Mesenchymal stem cell (in vitro differentiated cells and primary cell): ENCODE data around the gene FAM156A.
"Not testable (repeated sequence)": the region's sequence is repeated elsewhere in the genome, so short reads cannot be mapped to it uniquely, and the experiment has no call there.

Experiments
- DNase-seq: peaks from one replicate; pipeline ENCODE4 v3.0.0-alpha.2; 2013
- H2AFZ ChIP-seq: one replicate; pipeline ENCODE4 v1.6.1; 2013; ENCODE audit warnings: low read depth, mild to moderate bottlenecking, control low read depth, inconsistent platforms, low read length, moderate library complexity
- H2AK5ac ChIP-seq: 2 replicates; pipeline ENCODE4 v1.6.1; 2013; ENCODE audit warnings: low read length, moderate library complexity, mild to moderate bottlenecking, inconsistent platforms; ENCODE audit not compliant: severe bottlenecking
- H2BK120ac ChIP-seq: one replicate; pipeline ENCODE4 v1.6.1; 2013; ENCODE audit warnings: low read depth, mild to moderate bottlenecking, inconsistent platforms, low read length, moderate library complexity
- H2BK12ac ChIP-seq, 2 experiments: one replicate each; pipeline ENCODE4 v1.6.1; 2013; ENCODE audit warnings: inconsistent platforms in 2 of 2, low read length in 2 of 2, mild to moderate bottlenecking in 2 of 2, moderate library complexity in 2 of 2, control low read depth in 1 of 2
- H2BK15ac ChIP-seq: one replicate; pipeline ENCODE4 v1.6.1; 2013; ENCODE audit warnings: mild to moderate bottlenecking, low read depth, inconsistent platforms; ENCODE audit not compliant: poor library complexity, severe bottlenecking
- H2BK5ac ChIP-seq: 2 replicates; pipeline ENCODE4 v1.6.1; 2013; ENCODE audit warnings: low read depth, mild to moderate bottlenecking, low read length, control low read depth, inconsistent platforms; ENCODE audit not compliant: poor library complexity, severe bottlenecking
- H3K14ac ChIP-seq, 2 experiments: one replicate each; pipeline ENCODE4 v1.6.1; 2013; ENCODE audit warnings: inconsistent platforms in 2 of 2, low read length in 2 of 2, control low read depth in 1 of 2, mild to moderate bottlenecking in 1 of 2, moderate library complexity in 1 of 2
- H3K18ac ChIP-seq, 2 experiments: one replicate each; pipeline ENCODE4 v1.6.1; 2013; ENCODE audit warnings: inconsistent platforms in 2 of 2, low read length in 2 of 2, control low read depth in 1 of 2, low read depth in 1 of 2, mild to moderate bottlenecking in 1 of 2
- H3K23ac ChIP-seq, 2 experiments: one replicate each; pipeline ENCODE4 v1.6.1; 2013; ENCODE audit warnings: inconsistent platforms in 2 of 2, low read length in 2 of 2, mild to moderate bottlenecking in 2 of 2, moderate library complexity in 2 of 2, control low read depth in 1 of 2
- H3K27ac ChIP-seq: 2 replicates; pipeline ENCODE4 v1.5.1; 2013; ENCODE audit warnings: mild to moderate bottlenecking, moderate library complexity, low read length, control low read depth, inconsistent platforms; ENCODE audit not compliant: poor library complexity, severe bottlenecking
- H3K27me3 ChIP-seq, 2 experiments: 2 replicates each; pipeline versions ENCODE4 v1.6.1 to v1.7.0; 2013; ENCODE audit warnings: low read length in 2 of 2, mild to moderate bottlenecking in 2 of 2, moderate library complexity in 2 of 2, control low read depth in 1 of 2, inconsistent platforms in 1 of 2; ENCODE audit not compliant: control insufficient read depth in 1 of 2, insufficient read depth in 1 of 2
- H3K36me3 ChIP-seq, 2 experiments: 2 replicates each; pipeline versions ENCODE4 v1.6.1 to v1.7.0; 2013; ENCODE audit warnings: low read length in 2 of 2, control low read depth in 1 of 2, inconsistent platforms in 1 of 2, low read depth in 1 of 2, mild to moderate bottlenecking in 1 of 2; ENCODE audit not compliant: insufficient read depth in 2 of 2, control insufficient read depth in 1 of 2
- H3K4ac ChIP-seq, 2 experiments: one replicate each; pipeline ENCODE4 v1.6.1; 2013; ENCODE audit warnings: inconsistent platforms in 2 of 2, low read length in 2 of 2, mild to moderate bottlenecking in 2 of 2, moderate library complexity in 2 of 2, control low read depth in 1 of 2, low read depth in 1 of 2
- H3K4me1 ChIP-seq: 2 replicates; pipeline ENCODE4 v1.6.1; 2013; ENCODE audit warnings: low read depth, low read length, control low read depth; ENCODE audit not compliant: control insufficient read depth, insufficient read depth
- H3K4me2 ChIP-seq: 2 replicates; pipeline ENCODE4 v1.6.1; 2013; ENCODE audit warnings: low read length, mild to moderate bottlenecking, inconsistent platforms; ENCODE audit not compliant: poor library complexity, severe bottlenecking
- H3K4me3 ChIP-seq, 2 experiments: 2 replicates each; pipeline versions ENCODE4 v1.5.1 to v1.7.0; 2013; ENCODE audit warnings: low read length in 2 of 2, mild to moderate bottlenecking in 2 of 2, control low read depth in 1 of 2, low read depth in 1 of 2; ENCODE audit not compliant: insufficient read depth in 1 of 2
- H3K79me1 ChIP-seq: replicated peaks from 2 replicates; pipeline ENCODE4 v1.6.1; 2013; ENCODE audit warnings: mild to moderate bottlenecking, control low read depth, low read length, inconsistent platforms; ENCODE audit not compliant: poor library complexity, severe bottlenecking
- H3K9ac ChIP-seq: 2 replicates; pipeline ENCODE4 v1.7.0; 2013; ENCODE audit warnings: mild to moderate bottlenecking, low read length, moderate library complexity
- H3K9me3 ChIP-seq: 2 replicates; pipeline ENCODE4 v1.7.0; 2013; ENCODE audit warnings: mild to moderate bottlenecking, low read length; ENCODE audit not compliant: control insufficient read depth
- H4K8ac ChIP-seq: one replicate; pipeline ENCODE4 v1.6.1; 2013; ENCODE audit warnings: inconsistent platforms, mild to moderate bottlenecking, low read length, moderate library complexity
- H4K91ac ChIP-seq: one replicate; pipeline ENCODE4 v1.6.1; 2013; ENCODE audit warnings: mild to moderate bottlenecking, low read length, inconsistent platforms
- WGBS: methylation state at CpG from one replicate; pipeline ENCODE4 v1.1.7; 2013; ENCODE audit warnings: mixed read lengths; 5-methylcytosine and 5-hydroxymethylcytosine counted together

The FAM156A gene

GRCh38 chrX:52966993-52967738, 8.8 kb upstream of the FAM156A start:
- not testable (repeated sequence) for H3K4me1 ChIP-seq, H3K27ac ChIP-seq, H3K4me3 ChIP-seq, H3K36me3 ChIP-seq, H3K27me3 ChIP-seq, H2BK12ac ChIP-seq, H3K4me2 ChIP-seq, H2AFZ ChIP-seq, H3K9ac ChIP-seq, H2BK120ac ChIP-seq, H4K91ac ChIP-seq, H3K23ac ChIP-seq, H4K8ac ChIP-seq, DNase-seq, H3K18ac ChIP-seq, H3K79me1 ChIP-seq, H2AK5ac ChIP-seq, H3K9me3 ChIP-seq, H2BK5ac ChIP-seq, H3K14ac ChIP-seq, H3K4ac ChIP-seq, H2BK15ac ChIP-seq
- WGBS = no CpG with 5 or more reads among the region's 16 CpGs

- H3K79me1 ChIP-seq, H3K18ac ChIP-seq, H3K14ac ChIP-seq, H3K36me3 ChIP-seq, H4K91ac ChIP-seq, H3K27ac ChIP-seq, H3K4ac ChIP-seq, H2AFZ ChIP-seq, H3K9ac ChIP-seq, H3K27me3 ChIP-seq, H3K4me1 ChIP-seq, H4K8ac ChIP-seq, H2BK15ac ChIP-seq, H3K23ac ChIP-seq, H2BK5ac ChIP-seq, H2BK12ac ChIP-seq, H3K4me3 ChIP-seq, H3K9me3 ChIP-seq, DNase-seq, H2AK5ac ChIP-seq, H3K4me2 ChIP-seq, H2BK120ac ChIP-seq: not testable (repeated sequence)
- WGBS = no CpG with 5 or more reads among the region's 7 CpGs
Observed at GRCh38 chrX:52958961-52959360, 643 bp upstream of the FAM156A start.

DNA sequence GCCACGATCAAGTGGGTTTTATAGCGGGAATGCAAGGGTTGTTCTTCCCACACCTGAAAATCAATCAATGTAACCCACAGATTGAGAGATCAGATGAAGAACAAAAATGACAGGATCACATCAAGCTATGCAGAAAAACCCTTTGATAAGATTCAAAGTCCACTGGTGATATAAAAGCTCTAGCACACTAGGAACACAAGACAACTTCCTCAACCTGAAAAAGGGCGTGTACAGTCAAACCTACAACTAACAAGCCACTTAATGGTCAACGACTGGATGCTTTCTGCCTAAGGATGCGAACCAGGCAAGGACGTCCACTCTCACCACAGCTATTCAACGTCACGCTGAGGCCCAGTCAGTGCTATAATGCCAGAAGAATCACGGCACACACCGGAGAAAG, 8.4 kb downstream of the FAM156A start:
- H3K4me3 ChIP-seq, H3K27ac ChIP-seq, H3K9ac ChIP-seq, H3K4me2 ChIP-seq, H3K14ac ChIP-seq, H3K4me1 ChIP-seq, H2BK12ac ChIP-seq, H2AK5ac ChIP-seq, H3K36me3 ChIP-seq, H3K23ac ChIP-seq, H4K8ac ChIP-seq, H3K79me1 ChIP-seq, H2BK5ac ChIP-seq, H4K91ac ChIP-seq, H2BK120ac ChIP-seq, H2BK15ac ChIP-seq, H3K9me3 ChIP-seq, H2AFZ ChIP-seq, DNase-seq, H3K18ac ChIP-seq, H3K4ac ChIP-seq, H3K27me3 ChIP-seq: not testable (repeated sequence)
- WGBS = no CpG with 5 or more reads among the region's 10 CpGs

GRCh38 chrX:52949325-52949724, 9.0 kb downstream of the FAM156A start:
- WGBS = no CpG with 5 or more reads among the region's 4 CpGs

More at GRCh38 chrX:52949325-52949724, 9.0 kb downstream of the FAM156A start:
- H2AK5ac ChIP-seq, H4K8ac ChIP-seq, DNase-seq, H3K27me3 ChIP-seq, H3K79me1 ChIP-seq, H3K4ac ChIP-seq, H3K9ac ChIP-seq, H3K27ac ChIP-seq, H2AFZ ChIP-seq, H4K91ac ChIP-seq, H3K9me3 ChIP-seq, H2BK5ac ChIP-seq, H3K18ac ChIP-seq, H3K23ac ChIP-seq, H3K4me3 ChIP-seq, H3K4me1 ChIP-seq, H3K36me3 ChIP-seq, H2BK15ac ChIP-seq, H2BK120ac ChIP-seq, H3K14ac ChIP-seq, H2BK12ac ChIP-seq, H3K4me2 ChIP-seq: not testable (repeated sequence)
